HG03060 (cell line): ENCODE results near the gene TMEFF1.
"Not testable (repeated sequence)": the region's sequence is repeated elsewhere in the genome, so short reads cannot be mapped to it uniquely, and the experiment has no call there.

Source experiments
- ATAC-seq: cut with Tn5 transposase; IDR thresholded peaks from one replicate; pipeline ENCODE4 v1.9.1; 2021; ENCODE audit warnings: low read depth, moderate number of reproducible peaks; ENCODE audit not compliant: unreplicated experiment

Gene TMEFF1, protein sequence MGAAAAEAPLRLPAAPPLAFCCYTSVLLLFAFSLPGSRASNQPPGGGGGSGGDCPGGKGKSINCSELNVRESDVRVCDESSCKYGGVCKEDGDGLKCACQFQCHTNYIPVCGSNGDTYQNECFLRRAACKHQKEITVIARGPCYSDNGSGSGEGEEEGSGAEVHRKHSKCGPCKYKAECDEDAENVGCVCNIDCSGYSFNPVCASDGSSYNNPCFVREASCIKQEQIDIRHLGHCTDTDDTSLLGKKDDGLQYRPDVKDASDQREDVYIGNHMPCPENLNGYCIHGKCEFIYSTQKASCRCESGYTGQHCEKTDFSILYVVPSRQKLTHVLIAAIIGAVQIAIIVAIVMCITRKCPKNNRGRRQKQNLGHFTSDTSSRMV

DNA sequence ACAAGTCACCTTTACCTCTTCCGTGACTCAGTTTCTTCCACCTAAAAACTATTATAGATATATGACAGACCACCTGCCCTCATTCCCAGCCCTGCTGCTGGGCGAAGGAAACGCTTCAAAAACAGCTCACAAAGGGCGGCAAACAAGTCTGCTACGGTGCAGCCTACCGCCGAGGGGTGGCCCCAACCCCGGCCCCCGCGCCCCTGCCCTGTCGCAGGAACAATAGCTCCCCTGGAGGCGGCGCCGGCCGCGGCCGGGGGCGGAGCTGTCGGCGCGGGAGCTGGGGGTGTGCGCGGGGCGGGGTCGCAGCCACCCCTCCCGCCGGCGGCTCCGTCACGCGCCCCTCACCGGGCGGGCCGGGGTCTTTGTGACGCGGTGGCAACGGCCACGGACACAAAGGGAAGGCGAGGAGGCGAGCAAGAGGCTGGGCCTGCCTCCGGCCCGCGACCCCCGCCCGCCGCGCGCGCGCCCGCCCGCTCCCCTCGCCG lies at the start of gene TMEFF1:
TMEFF1 (plus strand) TSS at position 362 of the 488 bp plus-strand sequence. CDS start 396 bp downstream, outside the sequence.
- no peak for ATAC-seq

DNA sequence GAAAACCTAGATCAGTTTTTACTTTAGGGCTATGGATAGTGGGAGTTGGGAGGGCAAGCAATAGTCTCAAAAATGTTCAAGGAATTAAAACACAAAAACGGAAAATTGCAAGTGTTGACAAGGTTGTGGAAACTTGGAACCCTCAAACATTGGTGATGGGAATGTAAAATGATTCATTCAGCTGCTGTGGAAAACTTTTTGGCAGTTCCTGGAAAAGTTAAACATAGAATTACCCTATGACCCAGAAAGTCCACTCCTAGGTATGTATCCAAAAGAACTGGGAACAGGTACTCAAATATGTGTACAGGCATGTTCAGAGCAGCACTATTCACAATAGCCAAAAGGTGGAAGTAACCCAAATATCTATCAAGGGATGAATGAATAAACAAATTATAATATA lies 47.2 kb upstream of the TMEFF1 start:
- no peak for ATAC-seq

DNA sequence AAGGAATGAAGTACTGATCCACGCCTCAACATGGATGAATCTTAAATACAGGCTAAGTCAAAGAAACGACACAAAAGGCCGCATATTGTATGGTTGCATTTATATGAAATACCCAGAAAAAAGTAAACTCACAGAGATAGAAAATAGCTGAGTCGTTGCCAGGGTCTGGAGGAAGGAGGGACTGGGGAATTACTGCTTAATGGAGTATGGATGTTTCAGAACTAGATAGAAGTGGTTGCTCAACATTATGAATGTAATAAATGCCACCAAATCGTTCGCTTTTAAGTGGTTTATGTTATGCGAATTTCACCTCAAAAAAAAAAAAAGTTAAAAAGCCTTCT lies 46.8 kb upstream of the TMEFF1 start:
- no peak for ATAC-seq

DNA sequence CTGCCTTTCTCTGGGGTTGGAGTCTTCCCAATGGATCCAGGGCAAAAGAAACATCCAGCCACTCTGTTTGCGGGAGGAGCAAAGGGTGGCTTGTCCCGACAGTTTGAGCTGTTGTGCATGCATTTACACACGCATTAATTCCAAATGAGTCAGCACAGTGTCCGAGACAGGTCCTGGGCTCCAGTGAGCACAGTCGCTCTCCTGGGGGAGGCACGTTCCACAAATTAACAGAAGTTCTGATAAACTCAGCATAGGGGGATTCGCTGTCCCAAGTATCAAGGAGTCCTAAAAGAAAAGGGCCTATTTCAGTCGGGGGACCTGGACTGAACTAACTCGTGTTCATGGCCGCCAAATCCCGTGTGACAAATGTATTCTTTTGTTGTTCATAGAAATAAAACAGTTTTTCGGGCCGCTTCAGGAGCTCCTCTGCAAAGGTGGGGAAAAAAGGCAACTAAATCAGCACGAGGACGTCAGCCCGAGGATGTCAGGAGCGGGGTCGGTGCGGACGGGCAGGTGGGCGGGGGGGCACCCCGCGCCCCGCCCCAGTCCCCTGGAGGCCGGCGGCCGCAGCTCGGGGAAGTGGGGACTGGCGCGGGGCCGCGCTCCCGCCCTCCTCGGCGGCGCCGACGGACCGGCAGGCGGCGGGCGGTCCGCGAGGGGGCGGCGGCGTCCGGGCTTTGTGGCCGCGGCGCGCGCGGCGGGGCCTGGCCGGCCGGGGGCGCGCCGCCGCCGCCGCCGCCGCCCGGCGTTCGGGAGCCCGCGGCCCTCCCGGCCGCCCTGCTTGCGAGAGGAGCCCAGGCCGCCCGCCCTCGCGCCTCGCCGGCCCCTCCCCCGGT lies 46.2 kb upstream of the TMEFF1 start, which contains the start of gene MSANTD3:
MSANTD3 (plus strand) TSS at position 614 of the 836 bp plus-strand sequence. CDS start 14,796 bp downstream, outside the sequence.
- no peak for ATAC-seq

DNA sequence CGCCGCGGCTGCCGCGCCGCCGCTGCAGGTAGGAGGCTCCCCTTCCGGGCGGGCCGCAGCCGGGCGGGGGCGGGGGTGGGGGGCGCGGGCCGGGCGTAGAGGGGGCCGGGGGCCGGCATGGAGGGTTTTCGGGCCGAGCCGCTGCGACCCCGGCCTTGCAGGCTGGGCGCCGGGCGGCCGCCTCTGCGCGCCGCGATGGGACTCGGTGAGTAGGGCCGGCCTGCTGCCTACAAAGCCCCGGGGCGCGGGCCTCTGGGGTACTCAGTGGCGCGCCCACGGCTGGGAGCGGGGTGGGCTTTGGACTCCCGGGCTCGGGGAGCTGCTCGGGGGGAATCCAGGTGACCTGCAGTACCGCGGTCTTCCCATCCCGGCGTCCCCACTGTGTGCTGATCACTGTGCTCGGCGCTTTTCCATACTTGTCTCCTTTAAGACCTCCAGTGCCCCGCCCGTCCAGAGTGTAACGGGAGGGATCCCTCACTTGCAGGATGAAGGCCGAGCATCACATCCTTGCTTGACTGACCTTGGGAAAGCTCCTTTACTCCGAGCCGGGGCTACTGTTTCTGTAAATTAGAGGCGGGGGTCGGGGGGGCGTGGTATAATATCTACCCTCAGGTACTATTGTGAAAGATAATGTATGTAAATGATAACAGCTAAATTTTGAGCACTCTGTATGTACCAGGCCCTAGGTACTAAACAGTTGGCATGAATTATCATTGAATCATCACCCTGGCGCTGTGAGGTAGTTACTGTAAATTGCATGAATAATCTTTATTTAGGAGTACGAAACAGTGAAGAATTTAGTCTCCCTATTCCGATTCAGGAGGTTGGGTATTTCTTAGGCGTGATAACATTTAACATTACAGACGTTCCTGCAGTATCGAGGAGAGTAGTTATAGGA lies 45.3 kb upstream of the TMEFF1 start:
- no peak for ATAC-seq

DNA sequence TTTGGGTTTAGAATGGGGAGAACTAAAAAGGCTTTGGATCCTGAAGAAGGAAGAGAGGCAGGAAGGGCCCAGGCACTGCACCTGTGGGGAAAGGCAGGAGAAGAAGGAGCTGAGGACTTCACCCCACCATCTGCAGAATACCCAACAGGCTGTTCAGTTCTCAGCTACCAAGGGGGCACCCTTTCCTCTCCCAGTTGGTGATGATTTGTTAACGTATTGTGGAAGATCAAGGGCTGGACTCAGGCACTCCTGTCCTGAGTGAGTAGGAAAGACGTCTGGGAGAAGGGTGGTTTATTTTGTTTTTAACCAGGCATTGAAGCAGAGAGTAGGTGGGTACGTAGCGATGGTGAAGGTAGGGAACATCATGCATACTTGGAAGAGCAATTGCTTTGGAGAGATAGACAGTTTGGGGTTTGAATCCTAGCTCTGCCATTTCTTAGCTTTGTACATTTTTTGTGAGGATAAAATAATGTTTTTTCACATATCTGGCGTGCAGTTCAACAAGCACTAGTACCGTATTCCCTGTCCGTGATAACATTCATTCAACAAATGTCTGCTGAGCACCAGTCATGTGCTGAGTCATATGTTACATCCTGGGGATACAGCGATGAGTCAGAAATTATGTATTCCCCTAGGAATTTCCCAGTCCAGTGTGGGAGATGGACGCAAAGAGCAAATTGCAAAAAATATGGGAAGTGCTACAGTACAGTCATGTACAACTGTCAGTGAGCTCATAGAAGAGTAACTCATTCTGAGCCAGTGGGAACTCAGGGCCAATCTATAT lies 43.9 kb upstream of the TMEFF1 start:
- no peak for ATAC-seq

DNA sequence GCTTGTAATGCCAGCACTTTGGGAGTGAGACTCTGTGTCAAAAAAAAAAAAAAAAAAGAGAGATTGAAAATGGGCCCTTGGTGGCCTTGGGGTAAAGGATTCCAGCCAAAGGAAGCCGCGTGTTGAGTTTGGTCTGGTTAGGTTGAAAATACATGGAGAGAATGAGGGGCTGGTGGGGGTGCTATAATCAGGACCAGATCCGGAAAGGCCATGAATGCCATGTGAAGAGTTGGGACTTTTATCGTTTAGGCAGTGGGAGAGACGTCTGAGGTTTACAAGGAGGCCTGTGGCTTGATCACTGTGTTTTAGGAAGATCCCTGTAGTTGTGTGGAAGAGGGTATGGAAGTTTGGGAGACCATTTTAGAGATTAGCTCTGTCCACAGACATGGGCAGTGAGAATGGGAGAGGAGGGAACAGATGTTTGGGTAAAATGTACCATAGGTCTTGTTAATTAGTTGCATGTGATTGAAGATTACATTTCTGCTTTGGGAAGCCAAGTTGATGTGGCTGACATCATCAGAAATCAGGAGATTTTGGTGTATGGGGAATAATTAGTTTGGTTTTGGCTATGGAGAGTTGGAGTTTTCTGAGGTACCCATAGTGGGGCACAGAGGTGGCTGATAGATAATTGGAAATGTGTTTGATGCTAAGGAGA lies 42.5 kb upstream of the TMEFF1 start:
- no peak for ATAC-seq

DNA sequence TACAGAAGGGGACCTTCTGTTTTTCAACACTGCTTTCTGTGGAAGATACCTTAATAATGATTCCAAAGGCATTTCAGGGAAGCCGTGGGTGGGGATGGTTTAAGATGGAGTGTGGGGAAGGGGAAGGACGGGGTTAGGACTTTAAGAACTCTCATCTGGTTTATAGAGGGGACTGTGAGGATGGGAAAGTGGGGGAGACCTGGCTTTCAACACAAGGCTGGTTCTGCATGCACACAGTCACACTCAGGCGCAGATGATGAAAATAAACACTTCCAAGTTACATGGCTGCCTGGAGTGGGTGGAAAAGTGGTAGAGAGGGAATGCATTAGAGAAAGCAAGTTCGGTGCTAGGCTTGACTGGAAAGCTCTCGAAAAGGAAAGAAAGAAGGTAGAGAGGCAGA lies 41.1 kb upstream of the TMEFF1 start:
- no peak for ATAC-seq

DNA sequence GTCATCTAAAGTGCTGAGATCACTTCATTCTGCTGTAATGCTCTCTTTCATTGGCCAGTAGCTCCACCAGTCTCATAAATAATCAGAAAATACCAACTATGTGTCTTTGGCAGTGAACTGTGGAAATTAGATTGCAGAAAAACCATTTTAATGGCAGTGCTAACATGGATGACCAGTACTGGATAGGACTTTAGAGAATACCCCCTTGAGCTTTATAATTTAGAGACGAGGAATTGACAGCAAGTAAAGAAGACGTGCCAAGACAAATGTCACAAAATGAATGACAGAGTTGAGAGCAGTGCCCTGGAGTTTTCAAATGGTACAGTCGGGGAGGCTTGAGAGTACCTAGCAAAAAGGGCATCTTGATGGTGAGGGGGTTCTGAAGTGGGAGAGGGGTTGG lies 40.2 kb upstream of the TMEFF1 start:
- no peak for ATAC-seq

DNA sequence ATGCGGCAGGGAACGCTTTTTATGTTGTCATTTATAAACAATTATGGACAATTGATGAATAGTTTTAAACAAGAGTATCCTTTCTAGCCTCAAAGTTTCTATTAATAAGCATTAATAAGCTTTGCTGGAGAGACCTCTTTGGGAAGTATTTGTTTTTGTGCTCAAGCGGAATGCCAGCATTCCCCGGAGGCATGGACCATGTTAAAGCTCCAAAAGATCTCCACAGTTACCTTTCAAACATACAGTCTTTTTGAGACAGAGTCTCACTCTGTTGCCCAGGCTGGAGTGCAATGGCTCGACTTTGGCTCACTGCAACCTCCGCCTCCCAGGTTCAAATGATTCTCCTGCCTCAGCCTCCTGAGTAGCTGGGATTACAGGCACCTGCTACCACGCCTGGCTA lies 36.4 kb upstream of the TMEFF1 start:
- no peak for ATAC-seq

DNA sequence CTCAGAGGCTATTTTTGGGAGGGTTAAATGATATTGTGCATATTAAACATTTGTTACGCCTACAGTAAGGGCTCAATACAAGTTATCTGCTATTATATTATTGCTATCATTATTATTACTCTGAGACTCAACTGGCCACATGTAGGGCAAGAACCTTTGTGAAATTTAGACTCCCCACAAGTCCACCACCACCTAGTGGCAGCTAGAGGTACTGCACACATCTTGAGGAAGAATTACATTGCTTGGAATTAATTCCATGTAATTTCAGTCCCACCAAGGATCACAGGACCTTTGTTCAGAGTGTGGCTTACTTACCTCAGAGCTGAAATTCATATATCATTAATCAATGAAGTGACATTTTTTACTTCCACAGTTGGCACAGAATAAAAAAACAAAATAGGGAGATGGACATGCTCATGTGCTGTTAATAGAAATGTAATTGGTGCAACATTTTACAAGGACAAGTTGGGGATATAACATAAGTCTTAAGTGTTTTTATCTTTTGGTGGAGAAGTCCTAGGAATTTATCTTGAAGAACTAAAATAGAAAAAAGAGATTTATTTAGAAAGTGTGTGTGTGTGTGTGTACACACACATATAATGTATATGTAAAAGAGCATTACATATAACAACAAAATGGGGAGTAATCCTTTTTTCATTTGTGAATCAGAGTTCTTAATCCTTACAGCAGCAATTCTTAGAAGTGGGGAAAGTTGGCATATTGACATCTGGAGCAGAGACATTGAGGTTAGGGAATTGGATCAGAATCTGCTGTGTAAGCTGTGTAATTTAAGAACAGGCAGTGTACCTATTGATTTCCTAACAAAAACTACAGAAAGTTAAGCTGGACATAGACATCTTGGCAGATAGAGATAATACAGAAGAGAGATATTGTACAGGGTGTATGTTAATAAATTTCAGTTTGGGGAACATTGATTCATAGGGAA lies 34.8 kb upstream of the TMEFF1 start:
- ATAC-seq: no peak

DNA sequence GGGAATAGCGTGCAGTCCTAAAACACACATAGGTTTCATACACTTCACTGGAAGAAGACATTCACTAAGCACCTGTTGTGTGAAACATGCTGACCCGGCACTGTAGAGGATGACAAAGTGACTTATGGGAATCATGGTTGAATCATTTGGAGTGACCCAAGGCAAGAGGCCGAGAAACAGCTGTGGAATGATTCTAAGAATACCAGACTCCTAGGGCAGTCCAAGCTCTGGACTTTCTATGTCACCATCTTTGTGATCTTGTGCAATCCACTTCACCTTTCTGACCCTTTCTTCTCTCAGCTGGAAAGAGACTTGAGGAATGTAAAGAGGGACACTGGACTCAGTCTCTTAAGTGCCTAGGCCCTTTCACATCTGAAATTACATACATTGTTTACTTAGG lies 32.9 kb upstream of the TMEFF1 start:
- no peak for ATAC-seq

DNA sequence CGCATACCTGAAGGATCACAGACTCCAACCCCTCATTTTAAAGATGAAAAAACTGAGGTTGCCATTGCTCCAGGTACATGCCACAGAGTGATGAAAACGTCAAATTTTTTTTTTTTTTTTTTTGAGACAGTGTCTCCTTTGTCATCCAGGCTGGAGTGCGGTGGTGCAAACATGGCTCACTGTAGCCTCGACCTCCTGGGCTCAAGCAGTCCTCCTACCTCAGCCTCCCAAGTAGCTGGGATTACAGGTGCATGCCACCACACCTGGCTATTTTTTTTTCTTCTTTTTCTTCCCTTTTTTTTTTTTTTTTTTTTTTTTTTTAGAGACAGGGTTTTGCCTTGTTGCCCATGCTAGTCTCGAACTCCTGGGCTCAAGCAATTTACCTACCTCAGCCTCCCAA lies 32.5 kb upstream of the TMEFF1 start:
- ATAC-seq: not testable (repeated sequence)

DNA sequence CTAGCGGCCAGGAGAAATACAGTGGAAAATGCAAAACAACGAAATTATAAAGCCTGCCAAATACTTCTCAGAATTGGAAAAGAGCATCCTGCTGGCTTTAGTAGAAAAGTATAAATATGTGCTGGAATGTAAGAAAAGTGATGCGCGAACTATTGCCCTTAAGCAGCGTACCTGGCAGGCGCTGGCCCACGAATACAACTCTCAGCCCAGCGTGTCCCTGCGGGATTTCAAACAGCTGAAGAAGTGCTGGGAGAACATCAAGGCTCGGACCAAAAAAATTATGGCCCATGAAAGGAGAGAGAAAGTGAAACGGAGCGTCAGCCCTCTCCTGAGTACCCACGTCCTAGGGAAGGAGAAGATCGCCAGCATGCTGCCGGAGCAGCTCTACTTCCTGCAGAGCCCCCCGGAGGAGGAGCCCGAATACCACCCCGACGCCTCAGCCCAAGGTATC lies 31.0 kb upstream of the TMEFF1 start:
- no peak for ATAC-seq

DNA sequence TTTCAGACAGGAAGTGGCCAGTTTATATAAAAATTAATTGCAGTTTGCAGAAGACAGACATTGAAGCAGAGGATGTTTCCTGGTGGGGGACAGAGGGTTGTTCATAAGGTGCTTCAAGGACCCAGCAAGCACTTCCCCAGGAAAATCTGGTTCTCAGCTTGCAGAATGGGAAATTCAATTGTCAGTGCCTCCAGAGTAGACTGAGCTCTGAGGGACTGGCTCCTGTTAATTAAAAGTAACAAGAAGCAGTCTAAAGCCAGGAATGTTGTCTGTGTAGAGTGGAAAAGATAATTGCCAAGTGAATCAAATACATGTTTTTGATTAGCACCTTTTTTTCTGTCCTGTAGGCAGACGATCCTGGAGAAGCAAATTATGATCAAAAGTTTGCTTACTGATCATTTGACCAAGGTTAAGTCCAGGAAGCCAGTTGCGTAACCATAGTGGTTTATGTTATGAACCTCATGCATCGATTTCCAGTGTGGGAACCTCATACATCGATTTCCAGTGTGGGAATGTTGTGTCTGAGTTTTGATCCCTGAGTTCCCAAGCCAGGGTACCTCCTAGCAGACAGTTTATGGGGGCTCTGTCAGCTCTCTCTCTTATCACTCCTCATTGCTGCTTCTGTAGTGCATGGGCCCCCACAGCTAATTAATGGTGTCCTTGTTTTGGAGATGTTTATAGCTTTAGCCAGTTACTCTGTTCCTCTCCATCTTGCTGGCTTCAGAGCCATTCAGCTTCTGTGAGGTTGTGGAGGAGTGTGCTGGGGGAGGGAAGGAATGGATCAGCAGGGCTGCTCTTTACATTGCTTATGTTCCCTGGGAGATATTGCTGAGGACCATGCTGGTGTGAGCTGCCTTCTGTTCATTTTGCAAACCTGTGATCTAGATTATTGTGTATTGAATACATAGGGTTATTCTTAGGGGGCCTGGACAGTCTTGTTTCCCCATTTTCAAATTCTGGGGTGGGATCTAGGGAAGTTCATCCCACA lies 28.9 kb upstream of the TMEFF1 start:
- ATAC-seq: no peak

DNA sequence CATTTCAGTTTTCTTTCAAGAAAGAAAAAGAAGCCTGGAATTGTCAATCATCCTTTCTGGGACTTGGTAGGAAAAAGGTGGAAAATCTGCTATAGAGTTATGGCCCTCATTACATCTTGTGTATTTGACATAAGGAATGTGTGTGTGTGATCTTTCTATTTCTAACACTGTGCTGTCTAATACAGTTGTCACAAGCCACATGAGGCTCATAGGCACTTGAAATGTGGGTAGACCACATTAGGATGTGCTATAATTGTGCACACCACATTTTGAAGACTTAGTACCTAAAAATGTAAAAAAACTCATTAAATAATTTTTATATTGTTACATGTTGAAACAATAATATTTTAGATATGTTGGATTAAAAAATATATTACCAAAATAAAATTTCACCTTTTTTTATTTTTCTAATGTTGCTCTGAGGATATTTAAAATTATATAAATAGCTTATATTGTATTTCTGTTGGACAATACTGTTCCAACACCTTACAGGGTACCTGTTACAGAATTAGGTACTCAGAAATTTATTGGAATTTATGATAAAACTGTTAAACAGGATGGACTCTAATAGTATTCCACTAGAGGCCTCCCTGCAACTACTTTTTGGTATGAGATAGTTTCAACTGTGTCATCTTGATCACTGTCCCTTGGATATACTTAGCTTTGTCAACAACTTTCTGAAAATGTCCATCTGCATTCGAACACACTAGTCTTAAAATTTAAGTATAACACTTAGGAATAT lies 27.6 kb upstream of the TMEFF1 start:
- ATAC-seq: no peak
